AG09309 (cell line): ENCODE data around the gene SYCE3.
"Not testable (repeated sequence)": the region's sequence is repeated elsewhere in the genome, so short reads cannot be mapped to it uniquely, and the experiment has no call there.

Source experiments
- DNase-seq: peaks from one replicate; pipeline ENCODE4 v3.0.0-alpha.2; 2010; ENCODE audit warnings: low read depth
- H3K4me3 ChIP-seq: 2 replicates; pipeline ENCODE4 v1.5.1; 2011; ENCODE audit warnings: mild to moderate bottlenecking, low read depth, low read length, moderate library complexity; ENCODE audit not compliant: control insufficient read depth
- CTCF ChIP-seq: IDR thresholded peaks from 2 replicates; pipeline ENCODE4 v1.5.1; 2011; ENCODE audit warnings: mild to moderate bottlenecking, low read depth, low read length, inconsistent platforms; ENCODE audit not compliant: insufficient read depth, control insufficient read depth; ENCODE audit errors: missing control alignments

Gene SYCE3

DNA sequence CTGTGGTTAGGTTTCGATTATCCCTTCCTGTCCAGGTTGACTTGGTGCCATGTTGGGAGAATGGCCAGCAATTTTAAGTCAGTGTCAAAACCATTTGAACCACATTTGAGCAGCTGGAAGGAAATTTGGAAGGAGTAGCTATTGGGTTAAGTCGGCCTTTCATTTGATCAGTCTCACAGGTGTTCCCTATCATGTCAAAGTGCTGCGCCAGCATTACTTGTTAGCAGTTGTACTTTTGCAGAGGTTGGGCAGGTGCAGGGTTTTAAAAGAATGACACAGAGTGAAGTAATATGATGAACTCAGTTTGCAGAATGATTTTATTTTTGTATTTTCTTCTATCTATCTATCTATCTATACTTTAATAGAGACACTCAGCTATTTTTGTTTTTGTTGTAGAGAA is 26.5 kb downstream of the SYCE3 start:
- DNase-seq: no peak
- no peak overlapping the region for H3K4me3 ChIP-seq
- no peak for TF ChIP-seq CTCF

- DNase-seq: no peak
- TF ChIP-seq CTCF: no peak
- H3K4me3 ChIP-seq: no peak overlapping the region
Observed at GRCh38 chr22:50535113-50535512, 27.6 kb downstream of the SYCE3 start.

DNA sequence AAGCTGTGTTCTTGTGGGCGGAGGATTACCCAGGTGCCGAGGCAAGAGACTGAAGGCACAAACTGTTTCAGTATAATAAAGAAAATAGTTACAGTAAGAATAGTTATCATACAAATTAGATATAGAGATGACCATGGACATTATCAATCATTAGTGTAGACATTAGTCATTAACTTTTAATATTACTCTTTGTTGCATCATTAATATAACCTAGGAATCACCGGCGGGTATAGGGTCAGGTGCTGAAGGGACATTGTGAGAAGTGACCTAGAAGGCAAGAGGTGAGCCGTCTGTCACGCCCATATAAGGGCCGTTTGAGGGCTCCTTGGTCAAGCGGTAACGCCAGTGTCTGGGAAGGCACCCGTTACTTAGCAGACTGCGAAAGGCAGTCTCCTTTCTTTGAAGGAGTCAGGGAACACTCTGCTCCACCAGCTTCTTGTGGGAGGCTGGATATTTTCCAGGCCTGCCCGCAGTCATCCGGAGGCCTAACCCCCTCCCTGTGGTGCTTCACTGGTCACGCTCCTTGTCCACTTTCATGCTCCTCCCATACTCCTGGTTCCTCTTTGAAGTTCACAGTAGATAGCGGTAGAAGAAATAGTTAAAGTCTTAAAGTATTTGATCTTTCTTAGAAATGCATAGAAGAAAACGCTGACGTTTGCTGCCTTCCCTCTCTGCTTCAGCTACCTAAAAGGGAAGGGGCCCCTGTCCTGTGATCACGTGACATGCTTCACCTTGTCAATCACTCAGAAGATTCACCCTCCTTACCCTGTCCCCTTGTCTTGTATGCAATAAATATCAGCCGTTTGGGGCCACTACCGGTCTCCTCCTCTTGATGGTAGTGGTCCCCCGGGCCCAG is 28.6 kb downstream of the SYCE3 start:
- H3K4me3 ChIP-seq, DNase-seq: not testable (repeated sequence)

DNA sequence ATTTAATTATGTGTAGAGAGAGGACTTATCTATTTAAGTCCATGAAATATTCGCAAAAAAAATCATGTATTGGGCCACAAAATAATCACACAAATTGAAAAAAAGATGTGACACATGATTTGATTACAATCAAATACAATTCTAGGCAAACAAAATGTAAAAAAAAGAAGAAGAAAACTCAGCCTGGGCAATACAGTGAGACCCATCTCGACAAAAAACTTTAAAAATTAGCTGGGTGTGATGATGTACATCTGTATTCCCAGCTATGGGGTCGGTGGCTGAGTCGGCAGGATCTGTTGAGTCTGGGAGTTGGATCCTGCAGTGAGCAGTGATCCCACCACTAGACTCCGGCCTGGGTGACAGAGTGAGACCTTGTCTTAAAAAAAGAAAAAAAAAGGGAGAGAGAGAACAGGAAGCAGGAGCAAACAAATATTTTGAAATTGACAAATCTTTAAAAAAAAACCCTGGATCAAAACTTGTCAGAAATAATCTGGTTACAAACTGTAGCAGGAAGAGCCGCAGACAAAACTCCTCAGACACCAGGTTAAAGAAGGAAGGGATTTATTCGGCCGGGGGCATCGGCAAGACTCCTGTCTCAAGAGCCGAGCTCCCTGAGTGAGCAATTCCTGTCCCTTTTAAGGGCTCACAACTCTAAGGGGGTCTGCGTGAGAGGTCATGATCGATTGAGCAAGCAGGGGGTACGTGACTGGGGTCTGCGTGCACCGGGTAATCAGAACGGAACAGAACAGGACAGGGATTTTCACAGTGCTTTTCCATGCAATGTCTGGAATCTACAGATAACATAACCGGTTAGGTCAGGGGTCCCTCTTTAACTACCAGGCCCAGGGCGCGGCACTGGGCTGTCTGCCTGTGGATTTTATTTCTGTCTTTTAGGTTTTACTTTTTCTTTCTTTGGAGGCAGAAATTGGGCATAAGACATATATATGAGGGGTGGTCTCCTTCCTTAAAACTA is 29.6 kb downstream of the SYCE3 start:
- no peak for DNase-seq
- no peak for TF ChIP-seq CTCF
- no peak overlapping the region for H3K4me3 ChIP-seq

- DNase-seq: no peak
- no peak for TF ChIP-seq CTCF
- H3K4me3 ChIP-seq: peak overlapping the region; percentile 52
Observed at GRCh38 chr22:50531962-50532674, 30.6 kb downstream of the SYCE3 start.

DNA sequence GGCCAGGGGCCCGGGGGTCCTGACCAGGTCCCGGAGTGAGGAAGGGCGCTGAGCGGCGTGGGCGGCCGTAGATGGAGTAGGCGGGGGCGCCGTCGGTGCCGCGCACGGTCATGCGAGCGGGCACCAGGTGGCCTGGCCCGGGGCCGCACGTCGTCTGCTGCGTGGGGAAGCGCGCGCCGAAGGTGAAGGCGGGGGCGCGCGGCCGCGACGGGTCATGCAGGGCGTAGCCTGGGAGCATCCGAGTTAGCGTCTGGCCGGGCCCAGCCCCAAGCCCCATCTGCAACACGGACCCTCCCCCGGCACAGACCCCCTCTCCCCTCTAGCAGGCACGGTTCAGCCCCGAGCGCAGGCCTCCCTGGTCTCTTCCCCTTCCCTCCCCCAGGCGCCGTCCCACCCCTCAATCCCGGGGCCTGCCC is 31.2 kb downstream of the SYCE3 start:
- no peak for DNase-seq
- peak overlapping the region; percentile 52 for H3K4me3 ChIP-seq
- no peak for TF ChIP-seq CTCF
